Measurements from ENCODE around the gene ASXL2.

Gene ASXL2

DNA sequence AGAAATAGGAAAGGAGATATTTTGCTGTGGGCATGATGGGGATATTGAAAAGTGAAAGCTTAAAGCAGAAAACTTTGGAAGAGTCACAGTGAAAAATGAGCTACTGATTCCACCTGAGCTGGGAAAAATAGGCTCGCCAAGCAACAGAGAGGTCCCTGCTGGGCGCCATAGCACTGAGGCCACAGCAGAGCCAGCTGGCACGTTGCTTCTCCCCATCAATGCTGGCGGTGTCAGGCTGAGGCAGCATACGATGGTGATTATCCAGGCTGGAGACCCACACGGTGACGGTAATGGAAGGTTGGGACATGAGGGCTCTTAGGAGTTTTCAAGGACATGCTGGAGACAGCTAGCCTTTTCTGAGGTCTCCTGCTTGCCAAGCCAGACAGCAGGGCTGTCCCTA is 179.1 kb downstream of the ASXL2 start:
- no peak overlapping the region for H3K4me3 ChIP-seq (ENCODE audit: low read depth, low read length)
- TF ChIP-seq, protein P1, sequence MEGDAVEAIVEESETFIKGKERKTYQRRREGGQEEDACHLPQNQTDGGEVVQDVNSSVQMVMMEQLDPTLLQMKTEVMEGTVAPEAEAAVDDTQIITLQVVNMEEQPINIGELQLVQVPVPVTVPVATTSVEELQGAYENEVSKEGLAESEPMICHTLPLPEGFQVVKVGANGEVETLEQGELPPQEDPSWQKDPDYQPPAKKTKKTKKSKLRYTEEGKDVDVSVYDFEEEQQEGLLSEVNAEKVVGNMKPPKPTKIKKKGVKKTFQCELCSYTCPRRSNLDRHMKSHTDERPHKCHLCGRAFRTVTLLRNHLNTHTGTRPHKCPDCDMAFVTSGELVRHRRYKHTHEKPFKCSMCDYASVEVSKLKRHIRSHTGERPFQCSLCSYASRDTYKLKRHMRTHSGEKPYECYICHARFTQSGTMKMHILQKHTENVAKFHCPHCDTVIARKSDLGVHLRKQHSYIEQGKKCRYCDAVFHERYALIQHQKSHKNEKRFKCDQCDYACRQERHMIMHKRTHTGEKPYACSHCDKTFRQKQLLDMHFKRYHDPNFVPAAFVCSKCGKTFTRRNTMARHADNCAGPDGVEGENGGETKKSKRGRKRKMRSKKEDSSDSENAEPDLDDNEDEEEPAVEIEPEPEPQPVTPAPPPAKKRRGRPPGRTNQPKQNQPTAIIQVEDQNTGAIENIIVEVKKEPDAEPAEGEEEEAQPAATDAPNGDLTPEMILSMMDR (IDR thresholded peaks at IDR 0.05; ENCODE audit: borderline replicate concordance, insufficient read depth, low read depth, low read length): no peak

DNA sequence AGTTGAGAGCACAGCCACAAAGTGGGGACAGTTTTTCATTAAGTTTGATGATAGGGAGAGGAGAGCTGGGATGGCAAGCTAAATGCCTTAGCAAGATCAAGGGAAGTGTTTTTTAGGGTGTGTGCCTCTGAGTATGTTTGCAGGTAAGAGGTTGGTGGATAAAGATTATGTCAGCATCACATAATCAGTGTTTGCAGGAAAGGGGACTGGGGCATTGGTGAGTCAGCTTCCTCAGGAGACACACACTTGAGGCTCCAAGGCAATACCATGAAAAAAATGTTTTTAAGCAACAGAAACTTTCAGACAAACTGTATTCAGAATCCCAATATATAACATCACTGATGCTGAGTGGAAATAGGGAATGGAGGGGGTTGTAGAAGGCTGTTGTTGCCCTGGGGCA is 179.5 kb downstream of the ASXL2 start:
- H3K4me3 ChIP-seq (ENCODE audit: low read depth, low read length): no peak overlapping the region
- TF ChIP-seq, protein P1 (IDR thresholded peaks at IDR 0.05; ENCODE audit: borderline replicate concordance, insufficient read depth, low read depth, low read length): no peak

DNA sequence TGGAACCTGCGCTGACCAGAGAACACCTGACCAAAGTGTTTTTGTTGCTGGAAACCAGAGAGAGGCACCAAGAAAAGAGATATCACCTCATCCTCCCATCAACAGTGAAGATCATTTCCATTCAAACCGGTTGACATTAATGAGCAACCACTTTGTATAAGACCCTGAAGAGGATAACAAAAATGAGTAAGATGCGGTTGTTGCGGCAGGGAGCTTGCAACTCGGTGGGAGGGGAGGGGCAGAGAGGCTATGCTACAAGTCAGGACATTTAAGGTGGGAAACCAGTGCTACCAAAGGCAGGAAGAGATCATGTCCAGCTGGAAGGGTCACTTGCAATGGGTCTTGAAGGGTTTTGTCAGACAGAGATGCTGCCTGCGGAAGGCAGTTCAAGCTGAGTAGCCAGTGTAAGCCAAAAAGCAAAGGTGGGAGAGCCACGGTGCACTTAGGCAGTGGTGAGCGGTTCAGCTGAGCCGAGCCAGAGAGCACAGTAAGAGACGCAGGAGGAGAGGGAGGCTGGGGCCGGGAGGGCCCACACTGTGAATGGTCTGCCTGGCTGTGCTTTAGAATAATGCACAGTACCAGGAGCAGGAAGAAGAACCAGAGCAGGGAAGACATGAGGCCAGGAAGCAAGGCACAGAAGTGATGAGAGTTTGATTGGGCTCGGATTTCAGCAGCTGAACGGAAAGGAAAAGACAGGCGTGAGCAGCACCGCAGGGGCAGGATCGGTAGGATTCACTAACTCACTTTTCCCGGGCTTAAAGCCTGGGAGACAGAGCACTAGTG is 180.5 kb downstream of the ASXL2 start:
- TF ChIP-seq, protein P1 (IDR thresholded peaks at IDR 0.05; ENCODE audit: borderline replicate concordance, insufficient read depth, low read depth, low read length): no peak
- no peak overlapping the region for H3K4me3 ChIP-seq (ENCODE audit: low read depth, low read length)

DNA sequence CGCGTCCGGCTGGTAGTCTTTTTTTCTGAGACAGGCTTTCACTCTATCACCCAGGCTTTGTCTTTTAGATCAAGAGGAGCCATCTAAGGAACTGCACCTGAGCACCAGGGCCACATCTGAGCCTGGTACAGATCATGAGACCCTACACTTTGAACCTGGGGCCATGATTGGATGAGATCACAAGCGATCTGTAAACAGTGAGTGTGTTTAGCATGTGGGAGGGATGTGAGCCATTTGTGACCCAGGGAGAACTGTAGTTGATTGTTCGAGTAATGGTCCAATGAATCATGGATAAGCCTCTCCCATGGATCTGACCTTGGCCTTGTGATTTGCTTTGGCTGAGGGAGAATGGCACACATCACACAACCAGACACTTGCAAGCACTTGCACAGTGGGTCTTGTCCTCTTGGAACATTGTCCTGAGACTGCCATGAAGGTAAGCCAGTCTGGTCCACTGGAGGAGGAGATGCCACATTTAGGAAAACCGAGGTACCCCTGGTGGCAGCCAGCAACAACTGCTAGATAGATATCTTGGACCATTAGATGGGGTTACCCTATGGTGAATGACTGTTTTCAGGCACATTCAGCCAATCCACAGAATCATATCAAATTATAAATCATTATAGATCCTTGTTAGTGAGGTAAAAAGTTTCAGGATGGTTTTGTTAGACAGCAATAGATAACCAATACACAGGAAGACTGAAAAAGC is 185.4 kb downstream of the ASXL2 start:
- TF ChIP-seq, protein P1 (IDR thresholded peaks at IDR 0.05; ENCODE audit: borderline replicate concordance, insufficient read depth, low read depth, low read length): no peak
- H3K4me3 ChIP-seq (ENCODE audit: low read depth, low read length): no peak overlapping the region

DNA sequence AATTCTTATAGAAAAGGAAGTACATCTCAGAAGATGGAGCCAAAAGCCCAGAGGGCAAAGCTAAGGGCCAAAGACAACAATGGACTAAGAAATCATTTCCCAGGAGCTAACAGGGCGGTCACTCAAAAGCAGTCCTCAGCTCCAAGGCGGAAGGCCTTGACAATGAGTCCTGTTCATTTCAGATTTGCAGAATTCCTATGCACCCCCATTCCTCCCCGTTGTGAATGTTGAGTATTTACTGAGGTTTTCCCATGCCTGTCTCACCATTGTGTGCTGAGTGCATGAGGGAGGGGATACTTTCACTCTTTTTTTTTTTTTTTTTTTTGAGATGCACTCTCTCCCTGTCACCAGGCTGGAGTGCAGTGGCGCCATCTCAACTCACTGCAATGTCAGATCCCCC is 186.1 kb downstream of the ASXL2 start:
- TF ChIP-seq, protein P1 (IDR thresholded peaks at IDR 0.05; ENCODE audit: borderline replicate concordance, insufficient read depth, low read depth, low read length): no peak

DNA sequence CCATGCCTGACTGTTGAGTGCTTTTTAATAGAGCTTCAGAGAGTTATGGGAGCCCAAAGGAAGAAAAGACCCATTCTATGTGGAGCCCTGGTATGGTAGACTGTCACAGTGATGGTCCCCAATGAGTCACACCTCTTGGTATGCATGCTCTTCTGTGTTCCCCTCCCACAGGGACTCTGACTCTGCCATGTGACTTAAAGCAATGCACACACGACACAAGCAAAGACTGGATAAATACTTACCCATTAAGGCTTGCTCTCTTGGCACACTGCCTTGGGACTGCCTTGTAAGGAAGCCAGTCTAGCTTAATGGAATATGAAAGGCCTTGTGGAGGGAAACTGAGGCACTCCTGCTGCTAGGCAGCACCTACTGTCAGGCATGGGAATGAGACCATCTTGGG is 188.2 kb downstream of the ASXL2 start:
- TF ChIP-seq, protein P1 (IDR thresholded peaks at IDR 0.05; ENCODE audit: borderline replicate concordance, insufficient read depth, low read depth, low read length): no peak

More for the DNA sequence above, 186.1 kb downstream of the ASXL2 start:
- no peak overlapping the region for H3K4me3 ChIP-seq (ENCODE audit: low read depth, low read length)

DNA sequence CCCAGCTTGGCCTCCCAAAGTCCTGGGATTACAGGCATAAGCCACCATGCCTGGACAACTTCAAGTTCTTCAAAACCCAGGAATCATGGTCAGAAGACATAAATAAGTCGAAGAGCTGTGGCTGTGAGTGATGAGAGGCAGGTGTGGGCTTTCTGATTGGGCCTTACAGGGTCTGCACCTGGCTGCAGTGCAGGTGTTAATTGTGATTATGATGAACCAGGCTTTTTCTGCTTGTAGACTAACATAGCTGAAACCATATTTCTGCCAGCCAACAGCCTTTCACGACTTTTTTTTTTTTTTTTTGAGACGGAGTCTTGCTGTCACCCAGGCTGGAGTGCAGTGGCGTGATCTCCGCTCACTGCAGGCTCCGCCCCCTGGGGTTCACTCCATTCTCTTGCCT is 190.1 kb downstream of the ASXL2 start:
- TF ChIP-seq, protein P1 (IDR thresholded peaks at IDR 0.05; ENCODE audit: borderline replicate concordance, insufficient read depth, low read depth, low read length): no peak
- H3K4me3 ChIP-seq (ENCODE audit: low read depth, low read length): no peak overlapping the region

More for the DNA sequence above, 188.2 kb downstream of the ASXL2 start:
- H3K4me3 ChIP-seq (ENCODE audit: low read depth, low read length): no peak overlapping the region
